ENCODE results near the gene TMEM184A.

DNA sequence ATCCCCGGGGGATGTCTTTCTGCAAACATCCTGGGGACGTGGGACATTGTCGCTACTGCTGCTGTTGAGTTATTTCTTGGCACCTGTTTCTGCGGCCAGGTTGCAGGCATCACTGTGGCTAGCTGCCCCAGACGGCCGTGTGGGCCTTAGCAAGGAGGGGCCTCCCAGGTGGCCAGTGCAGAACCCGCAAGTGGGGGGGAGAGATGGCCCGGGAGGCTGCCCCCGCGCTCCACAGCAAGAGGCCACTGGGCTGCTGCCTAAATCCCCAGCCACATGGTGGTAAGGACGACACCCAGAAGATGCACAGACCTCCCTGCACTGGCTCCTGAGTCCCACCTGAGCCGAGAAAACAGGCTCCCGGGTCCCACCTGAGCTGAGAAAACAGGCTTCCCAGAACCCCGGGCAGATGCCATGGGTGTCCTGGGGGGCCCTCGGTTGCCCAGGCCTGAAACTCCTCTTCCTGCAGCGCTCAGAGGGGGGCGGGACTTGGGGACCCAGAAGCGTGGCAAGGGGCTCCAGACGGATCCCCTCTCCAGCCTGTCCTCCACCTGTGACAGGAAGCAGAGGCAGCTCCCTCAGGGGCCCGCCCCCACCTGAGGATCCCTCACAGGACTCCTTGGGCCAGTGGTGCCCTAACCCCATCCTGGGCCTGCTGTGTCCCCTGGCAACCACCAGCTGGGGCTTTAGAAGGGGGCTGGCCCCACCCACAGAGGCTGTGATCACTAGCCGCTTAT lies 26.5 kb downstream of the TMEM184A start:
- TF ChIP-seq, protein P1, sequence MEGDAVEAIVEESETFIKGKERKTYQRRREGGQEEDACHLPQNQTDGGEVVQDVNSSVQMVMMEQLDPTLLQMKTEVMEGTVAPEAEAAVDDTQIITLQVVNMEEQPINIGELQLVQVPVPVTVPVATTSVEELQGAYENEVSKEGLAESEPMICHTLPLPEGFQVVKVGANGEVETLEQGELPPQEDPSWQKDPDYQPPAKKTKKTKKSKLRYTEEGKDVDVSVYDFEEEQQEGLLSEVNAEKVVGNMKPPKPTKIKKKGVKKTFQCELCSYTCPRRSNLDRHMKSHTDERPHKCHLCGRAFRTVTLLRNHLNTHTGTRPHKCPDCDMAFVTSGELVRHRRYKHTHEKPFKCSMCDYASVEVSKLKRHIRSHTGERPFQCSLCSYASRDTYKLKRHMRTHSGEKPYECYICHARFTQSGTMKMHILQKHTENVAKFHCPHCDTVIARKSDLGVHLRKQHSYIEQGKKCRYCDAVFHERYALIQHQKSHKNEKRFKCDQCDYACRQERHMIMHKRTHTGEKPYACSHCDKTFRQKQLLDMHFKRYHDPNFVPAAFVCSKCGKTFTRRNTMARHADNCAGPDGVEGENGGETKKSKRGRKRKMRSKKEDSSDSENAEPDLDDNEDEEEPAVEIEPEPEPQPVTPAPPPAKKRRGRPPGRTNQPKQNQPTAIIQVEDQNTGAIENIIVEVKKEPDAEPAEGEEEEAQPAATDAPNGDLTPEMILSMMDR (IDR thresholded peaks at IDR 0.05; ENCODE audit: low read depth, low read length): no peak
- no peak for TF ChIP-seq EZH2phosphoT487 (IDR thresholded peaks at IDR 0.05; ENCODE audit: low read depth)
